Measurements from ENCODE around the gene SEPTIN10.

GRCh38 chr2:109558076-109558882, 55.5 kb downstream of the SEPTIN10 start:
- no peak for TF ChIP-seq YY1 (IDR thresholded peaks at IDR 0.05; ENCODE audit: insufficient read depth, insufficient read length)
- TF ChIP-seq ZNF274 (IDR thresholded peaks at IDR 0.05; ENCODE audit: low read depth, low read length) = no peak

Measured in NT2/D1 (cell line).